SU-DHL-6 (cell line): ENCODE measurements around the gene FIBP.

Source experiments
- H2AFZ ChIP-seq: fragments of 200-600 bp; sonication (generic); 2 replicates; pipeline ENCODE4 v1.6.1; 2014; ENCODE audit warnings: low read depth, mild to moderate bottlenecking, moderate library complexity, mixed read lengths, antibody characterized with exemption, low read length; ENCODE audit not compliant: severe bottlenecking
- H3F3A ChIP-seq: fragments of 200-600 bp; shearing (Covaris generic); 2 replicates; pipeline ENCODE4 v1.6.0; 2016; ENCODE audit warnings: antibody characterized with exemption, mild to moderate bottlenecking; ENCODE audit not compliant: insufficient read depth
- H3K27ac ChIP-seq: fragments of 200-600 bp; sonication (generic); 2 replicates; pipeline ENCODE4 v1.5.1; 2016; ENCODE audit warnings: low read depth, mild to moderate bottlenecking, low read length, moderate library complexity, mixed read lengths
- H3K27me3 ChIP-seq: fragments of 200-600 bp; sonication (generic), shearing (Covaris generic); 2 replicates; pipeline ENCODE4 v1.6.0; 2014; ENCODE audit warnings: mild to moderate bottlenecking, low read length
- H3K36me3 ChIP-seq: fragments of 200-600 bp; sonication (generic); 2 replicates; pipeline ENCODE4 v1.6.1; 2014; ENCODE audit warnings: mild to moderate bottlenecking, low read length, mixed read lengths
- H3K4me2 ChIP-seq: fragments of 300-600, 200-600 bp; shearing (Covaris generic), sonication (generic); 2 replicates; pipeline ENCODE4 v1.6.0; 2014; ENCODE audit warnings: low read length, low read depth, mild to moderate bottlenecking; ENCODE audit not compliant: poor library complexity, severe bottlenecking
- H3K4me3 ChIP-seq: fragments of 200-600 bp; sonication (generic); 2 replicates; pipeline ENCODE4 v1.5.1; 2014; ENCODE audit warnings: antibody characterized with exemption, low read length, mild to moderate bottlenecking, mixed read lengths; ENCODE audit not compliant: insufficient read depth, poor library complexity, severe bottlenecking
- H3K79me2 ChIP-seq: fragments of 200-600 bp; sonication (generic); 2 replicates; pipeline ENCODE4 v1.6.1; 2014; ENCODE audit warnings: mild to moderate bottlenecking, low read length, moderate library complexity; ENCODE audit not compliant: insufficient read depth
- H3K9ac ChIP-seq: fragments of 200-600 bp; sonication (generic); 2 replicates; pipeline ENCODE4 v1.7.0; 2014; ENCODE audit warnings: mild to moderate bottlenecking, low read length
- H3K9me2 ChIP-seq: fragments of 200-600 bp; sonication (generic); replicated peaks from 2 replicates; pipeline ENCODE4 v1.6.1; 2014; ENCODE audit warnings: low read length; ENCODE audit not compliant: insufficient read depth
- H3K9me3 ChIP-seq: fragments of 200-600 bp; sonication (generic); 2 replicates; pipeline ENCODE4 v1.6.1; 2014; ENCODE audit warnings: low read length, mixed read lengths; ENCODE audit not compliant: insufficient read depth
- H4K20me1 ChIP-seq: fragments of 200-600 bp; sonication (generic); 2 replicates; pipeline ENCODE4 v1.6.1; 2014; ENCODE audit warnings: low read depth, mild to moderate bottlenecking, antibody characterized with exemption, low read length, moderate library complexity, mixed read lengths
- EZH2phosphoT487 ChIP-seq: fragments of 200-600 bp; sonication (generic), shearing (Covaris generic); conservative IDR thresholded peaks from 2 replicates; pipeline ENCODE4 v1.6.1; 2018; ENCODE audit warnings: mild to moderate bottlenecking, antibody characterized with exemption, low read length, moderate library complexity, mixed read lengths
- TF ChIP-seq, protein P1 (sequence below): fragments of 200-600 bp; sonication (generic); IDR thresholded peaks from one replicate; pipeline ENCODE4 v1.5.1; 2017; ENCODE audit warnings: antibody characterized with exemption, mild to moderate bottlenecking, low read length, moderate library complexity; ENCODE audit not compliant: insufficient read depth, poor library complexity, severe bottlenecking

The FIBP gene

DNA sequence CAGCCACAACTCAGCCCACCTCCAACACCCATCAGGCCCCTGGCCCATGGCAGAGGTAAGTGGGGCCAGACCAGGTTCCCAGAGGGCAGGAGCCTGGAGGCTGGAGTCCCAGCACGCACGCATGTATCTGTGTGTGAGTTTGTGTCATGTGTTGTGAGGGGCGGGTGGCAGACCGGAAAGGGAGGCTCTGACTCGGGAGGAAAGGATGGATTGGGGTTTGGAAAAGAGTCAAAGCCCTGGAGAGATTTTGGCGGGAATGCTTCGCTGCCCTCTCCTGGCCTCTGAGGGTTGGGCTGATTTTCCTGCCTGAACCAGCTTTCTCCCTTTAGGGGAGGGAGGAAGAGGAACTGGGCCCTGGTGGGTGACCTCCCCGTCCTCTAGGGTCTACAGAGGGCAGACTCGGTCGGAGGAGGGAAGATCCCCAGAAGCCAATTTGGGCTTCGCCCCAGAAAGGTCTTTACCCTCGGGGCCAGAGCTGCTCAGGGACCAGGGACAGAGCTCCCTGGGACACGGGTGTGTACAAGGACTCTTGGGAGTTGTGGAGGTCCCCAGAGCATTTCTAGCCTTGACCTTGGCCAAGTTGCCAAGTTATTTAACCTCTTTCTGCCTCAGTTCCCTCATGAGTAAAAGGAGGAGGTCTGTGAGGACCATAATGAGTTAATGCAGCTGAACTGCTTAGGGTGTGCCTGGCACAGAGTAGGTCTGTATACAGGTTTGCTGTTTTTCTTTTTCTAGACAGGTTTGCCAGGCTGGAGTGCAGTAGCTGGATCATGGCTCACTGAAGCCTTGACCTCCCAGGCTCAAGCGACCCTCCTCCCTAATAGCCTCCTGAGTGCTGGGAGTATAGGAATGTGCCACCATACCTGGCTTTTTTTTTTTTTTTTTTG lies 23.7 kb upstream of the FIBP start:
- Histone ChIP-seq H3K36me3 (no peaks in the 10 kb centered on the region), H3K4me2 (no peak overlapping the region), H3K9me3 (no peaks in the 10 kb centered on the region), H3K27me3 (no peaks in the 10 kb centered on the region), H4K20me1 (no peaks in the 10 kb centered on the region), H3K9ac (no peak overlapping the region), H3K4me3 (no peak overlapping the region), H2AFZ (no peak overlapping the region), H3F3A (no peaks in the 10 kb centered on the region), H3K79me2 (no peaks in the 10 kb centered on the region), H3K27ac (no peak overlapping the region), H3K9me2 (no peaks in the 10 kb centered on the region)
- TF ChIP-seq, protein P1, sequence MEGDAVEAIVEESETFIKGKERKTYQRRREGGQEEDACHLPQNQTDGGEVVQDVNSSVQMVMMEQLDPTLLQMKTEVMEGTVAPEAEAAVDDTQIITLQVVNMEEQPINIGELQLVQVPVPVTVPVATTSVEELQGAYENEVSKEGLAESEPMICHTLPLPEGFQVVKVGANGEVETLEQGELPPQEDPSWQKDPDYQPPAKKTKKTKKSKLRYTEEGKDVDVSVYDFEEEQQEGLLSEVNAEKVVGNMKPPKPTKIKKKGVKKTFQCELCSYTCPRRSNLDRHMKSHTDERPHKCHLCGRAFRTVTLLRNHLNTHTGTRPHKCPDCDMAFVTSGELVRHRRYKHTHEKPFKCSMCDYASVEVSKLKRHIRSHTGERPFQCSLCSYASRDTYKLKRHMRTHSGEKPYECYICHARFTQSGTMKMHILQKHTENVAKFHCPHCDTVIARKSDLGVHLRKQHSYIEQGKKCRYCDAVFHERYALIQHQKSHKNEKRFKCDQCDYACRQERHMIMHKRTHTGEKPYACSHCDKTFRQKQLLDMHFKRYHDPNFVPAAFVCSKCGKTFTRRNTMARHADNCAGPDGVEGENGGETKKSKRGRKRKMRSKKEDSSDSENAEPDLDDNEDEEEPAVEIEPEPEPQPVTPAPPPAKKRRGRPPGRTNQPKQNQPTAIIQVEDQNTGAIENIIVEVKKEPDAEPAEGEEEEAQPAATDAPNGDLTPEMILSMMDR, result no peak
- TF ChIP-seq EZH2phosphoT487, result no peak

DNA sequence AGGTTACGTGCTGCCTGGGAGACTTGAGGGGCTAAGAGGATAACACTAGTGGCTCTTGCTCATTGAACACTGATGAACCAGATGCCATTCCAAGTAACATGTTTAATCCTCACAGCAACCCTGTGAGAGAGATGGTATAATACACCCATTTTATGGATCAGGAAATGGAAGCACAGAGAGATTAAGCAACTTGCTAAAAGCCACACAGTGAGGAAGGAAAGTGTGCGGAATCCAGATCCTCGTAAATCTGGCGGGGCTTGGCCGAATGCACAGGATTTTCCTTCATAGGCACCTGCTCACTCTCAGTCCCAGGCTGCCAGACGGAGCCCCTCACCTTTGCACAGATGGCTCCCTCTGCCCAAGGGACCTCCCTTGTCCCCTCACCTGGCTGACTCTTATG lies 19.6 kb upstream of the FIBP start:
- Histone ChIP-seq H3K9ac (no peak overlapping the region), H3K27ac (no peak overlapping the region), H3K4me2 (no peak overlapping the region), H2AFZ (no peak overlapping the region), H3K79me2 (no peaks in the 10 kb centered on the region), H3K4me3 (no peak overlapping the region), H4K20me1 (no peaks in the 10 kb centered on the region), H3F3A (no peaks in the 10 kb centered on the region), H3K27me3 (no peaks in the 10 kb centered on the region), H3K9me2 (no peaks in the 10 kb centered on the region), H3K36me3 (no peaks in the 10 kb centered on the region), H3K9me3 (no peaks in the 10 kb centered on the region)
- TF ChIP-seq EZH2phosphoT487, result no peak
- TF ChIP-seq, protein P1, result no peak

DNA sequence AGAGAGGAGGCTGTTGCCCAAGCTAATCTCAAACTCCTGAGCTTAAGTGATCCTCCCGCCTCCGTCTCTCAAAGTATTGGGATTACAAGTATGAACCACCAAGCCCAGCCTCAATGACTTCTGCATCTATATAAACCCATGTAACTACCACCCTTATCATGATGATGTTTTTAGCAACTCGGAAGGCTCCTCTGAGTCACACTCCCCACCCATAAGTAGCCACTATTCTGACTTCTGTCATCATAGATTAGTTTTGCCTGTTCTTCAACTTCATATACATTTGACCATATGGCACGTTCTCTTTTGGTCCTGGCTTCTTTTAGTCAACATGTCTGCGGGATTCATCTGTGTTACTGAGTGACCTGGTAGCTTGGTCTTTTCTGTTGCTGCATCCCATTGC lies 18.3 kb upstream of the FIBP start:
- Histone ChIP-seq H2AFZ (no peak overlapping the region), H3K36me3 (no peaks in the 10 kb centered on the region), H3K4me2 (no peak overlapping the region)

More for the DNA sequence above, 18.3 kb upstream of the FIBP start:
- Histone ChIP-seq H3K27ac (no peak overlapping the region), H4K20me1 (no peaks in the 10 kb centered on the region), H3K9me3 (no peaks in the 10 kb centered on the region), H3K27me3 (no peaks in the 10 kb centered on the region), H3K9me2 (no peaks in the 10 kb centered on the region), H3K79me2 (no peaks in the 10 kb centered on the region), H3K9ac (no peak overlapping the region), H3F3A (no peaks in the 10 kb centered on the region), H3K4me3 (no peak overlapping the region)
- TF ChIP-seq, protein P1, result no peak
- no peak for TF ChIP-seq EZH2phosphoT487
